Right lobe of liver (tissue), 6 donors: ENCODE data around the gene SIK3. TPM values are rescaled to one million over a fixed set of nuclear protein-coding genes. Genes with fewer than 3 reads are reported as not detected.

Experiments used
- ATAC-seq, 4 donors: fragments of 200-7000 bp; cut with Tn5 transposase; one replicate each; pipeline ENCODE4 v1.9.1; 2020; ENCODE audit warnings: mild to moderate bottlenecking in 4 of 4, moderate library complexity in 4 of 4
- DNase-seq, 3 donors: peaks; one replicate each; pipeline ENCODE4 v3.0.0-alpha.2; 2020
- H3K27ac ChIP-seq, 3 donors: fragments of 200-600 bp; one replicate each; pipeline ENCODE4 v1.8.0; 2022
- H3K27me3 ChIP-seq, 2 donors: fragments of 200-600 bp; one replicate each; pipeline ENCODE4 v1.8.0; 2022
- H3K36me3 ChIP-seq, 4 donors: fragments of 200-600 bp; sonication (generic) in 1 of 4; one replicate each; pipeline versions ENCODE4 v1.5.1 to v1.8.0; 2017 to 2022; ENCODE audit warnings: control low read depth in 1 of 4
- H3K4me1 ChIP-seq, 4 donors: fragments of 200-600 bp; sonication (generic) in 1 of 4; one replicate each; pipeline versions ENCODE4 v1.5.1 to v1.8.0; 2017 to 2022; ENCODE audit warnings: control low read depth in 1 of 4
- H3K4me3 ChIP-seq, 3 donors: fragments of 200-600 bp; one replicate each; pipeline ENCODE4 v1.8.0; 2022
- H3K9me3 ChIP-seq, 4 donors: fragments of 200-600 bp; sonication (generic) in 1 of 4; one replicate each; pipeline versions ENCODE4 v1.5.1 to v1.8.0; 2017 to 2022; ENCODE audit warnings: control low read depth in 1 of 4
- CTCF ChIP-seq, 4 donors: fragments of 200-600 bp in 3 of 4; fragments of 450-650 bp in 1 of 4; IDR thresholded peaks; one replicate each; pipeline versions ENCODE4 v1.5.1 to v1.8.0; 2016 to 2022; ENCODE audit warnings: antibody characterized with exemption in 4 of 4, mild to moderate bottlenecking in 2 of 4
- POLR2A ChIP-seq: fragments of 450-650 bp; IDR thresholded peaks from one replicate; pipeline ENCODE4 v1.6.1; 2017; ENCODE audit warnings: antibody characterized with exemption, mild to moderate bottlenecking
- WGBS: methylation state at CpG from one replicate; pipeline ENCODE4 v1.1.6; 2018; ENCODE audit warnings: low coverage, low lambda C conversion rate; ENCODE audit not compliant: insufficient coverage; ENCODE audit errors: missing lambda C conversion rate; 5-methylcytosine and 5-hydroxymethylcytosine counted together
- intact Hi-C, 2 donors: fragments of 100-400 bp; cut with DNase I; formaldehyde crosslinking; loops; one replicate each; pipeline versions ENCODE4 v1.11.2 to v1.14.1; 2022
- total RNA-seq, 6 experiments: library from RNA; depleted of rRNA in 2 of 6; stranded (reverse); fragments of >200 nt in 2 of 6; fragmentation: NEBNext Ultra II Directional in 3 of 6; extraction: Animal tissue kit (Norgen Biotek cat#: 25700) in 3 of 6; gene quantifications; one replicate each; pipeline versions ENCODE4 v1.1.0 to v1.2.4, GENCODE V29; 2016 to 2023
- donor health status: DM: no; HTN: yes; CAD: no.
- donor health status: DM: no; HTN: no; CAD: no.
- donor health status: DM: no; HTN: no; CAD: no.
- donor health status: DM: no; HTN: yes; CAD: no.
- donor health status: DM: no; HTN: yes; CAD: no.

SIK3 gene
- total RNA-seq, 6 experiments from 2014 or later: 22.0 to 35.4 (median 26.8) TPM

GRCh38 chr11:116838321-116839084 is 259.7 kb downstream of the SIK3 start:
- DNase-seq (peak in 1 of 3 donors; percentile 34), ATAC-seq (no peak)
- H3K27me3 ChIP-seq: no peaks in the 10 kb centered on the region
- peaks cover 0 to 7% (median 0%) of the 10 kb centered on the region in 4 donors for H3K36me3 ChIP-seq
- H3K9me3 ChIP-seq: no peaks in the 10 kb centered on the region
- TF ChIP-seq CTCF (IDR thresholded peaks at IDR 0.05) (no peak), POLR2A (no peak)
- peak overlapping the region in 2 of 3 donors; percentile 85 to 87 for H3K27ac ChIP-seq
- intact Hi-C loops: loop anchor here in 1 of 2 donors (5.0 kb wide), 1 partner anchor 46 kb away; the partner anchor contains the start of gene APOA5
- H3K4me3 ChIP-seq: no peak overlapping the region
- peaks cover 0 to 36% (median 18%) of the 10 kb centered on the region in 4 donors for H3K4me1 ChIP-seq
- WGBS: 45% methylated on average over 4 of the region's 6 CpGs

- H3K4me3 ChIP-seq: peak within 1 kb of the TSS; percentile 54 to 92 (median 78)
- ATAC-seq (peak; percentile 45 to 50 (median 48)), DNase-seq (peak; percentile 75 to 95 (median 94))
- peaks cover 0 to 42% (median 18%) of the 10 kb centered on the region in 4 donors for H3K4me1 ChIP-seq
- H3K27me3 ChIP-seq: no peaks in the 10 kb centered on the region
- peak within 1 kb of the TSS; percentile 75 to 87 (median 85) for H3K27ac ChIP-seq
- H3K9me3 ChIP-seq: no peaks in the 10 kb centered on the region
- 30% methylated on average over 7 of the region's 19 CpGs for WGBS
- intact Hi-C loops: loop anchor here in 1 of 2 donors (5.0 kb wide), 1 partner anchor 45 kb away; the partner anchor contains the start of gene APOA5
- peaks cover 0 to 6% (median 0%) of the 10 kb centered on the region in 4 donors for H3K36me3 ChIP-seq
- TF ChIP-seq POLR2A (peak; percentile 98), CTCF (IDR thresholded peaks at IDR 0.05) (no peak)
These were observed 260.8 kb downstream of the SIK3 start, which contains the start of gene APOA1 for GRCh38 chr11:116837231-116838091. Gene APOA1, minus strand, starts transcription at chr11:116837622. Its CDS starts 235 bp downstream, at chr11:116837387.

GRCh38 chr11:116836632-116836991 is 261.6 kb downstream of the SIK3 start:
- WGBS: 42% methylated on average over 6 of the region's 7 CpGs
- Histone ChIP-seq H3K9me3 (no peaks in the 10 kb centered on the region), H3K4me1 (peaks cover 0 to 44% (median 18%) of the 10 kb centered on the region in 4 donors), H3K4me3 (peak overlapping the region; percentile 54 to 92 (median 78)), H3K27me3 (no peaks in the 10 kb centered on the region), H3K36me3 (peaks cover 0 to 6% (median 0%) of the 10 kb centered on the region in 4 donors), H3K27ac (peak overlapping the region; percentile 75 to 87 (median 85))
- no peak for DNase-seq
- intact Hi-C loops: loop anchor here in 1 of 2 donors (5.0 kb wide), 1 partner anchor 44 kb away; the partner anchor contains the start of gene APOA5
- ATAC-seq: no peak
- TF ChIP-seq CTCF (IDR thresholded peaks at IDR 0.05): no peak
- TF ChIP-seq POLR2A: no peak
